Embryonic facial prominence (tissue), 1 donor: ENCODE measurements around the gene PADI4.

Experiments
- DNase-seq: peaks from one replicate; pipeline ENCODE4 v3.0.0-alpha.2; 2016; ENCODE audit errors: extremely low spot score

PADI4 gene

DNA sequence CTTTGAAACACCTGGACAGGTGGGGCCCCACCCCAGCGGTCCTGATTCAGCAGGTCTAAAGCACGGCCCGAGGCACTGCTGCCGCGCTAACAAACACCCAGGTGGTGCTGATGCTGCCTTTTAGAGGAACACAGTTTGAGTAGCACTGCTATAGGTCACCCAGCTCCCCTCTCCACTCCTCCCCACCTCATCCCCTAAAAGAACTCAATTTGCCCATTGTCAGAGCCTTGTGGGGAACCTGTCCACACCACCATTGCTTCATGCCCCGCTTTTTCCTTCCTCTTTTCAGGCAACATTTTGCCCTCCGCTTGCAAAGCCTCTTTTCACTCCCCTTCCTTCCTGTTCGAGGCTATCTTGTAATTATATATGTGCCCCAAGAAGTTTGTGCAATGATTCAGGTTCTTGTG, 26.2 kb upstream of the PADI4 start:
- no peak for DNase-seq

DNA sequence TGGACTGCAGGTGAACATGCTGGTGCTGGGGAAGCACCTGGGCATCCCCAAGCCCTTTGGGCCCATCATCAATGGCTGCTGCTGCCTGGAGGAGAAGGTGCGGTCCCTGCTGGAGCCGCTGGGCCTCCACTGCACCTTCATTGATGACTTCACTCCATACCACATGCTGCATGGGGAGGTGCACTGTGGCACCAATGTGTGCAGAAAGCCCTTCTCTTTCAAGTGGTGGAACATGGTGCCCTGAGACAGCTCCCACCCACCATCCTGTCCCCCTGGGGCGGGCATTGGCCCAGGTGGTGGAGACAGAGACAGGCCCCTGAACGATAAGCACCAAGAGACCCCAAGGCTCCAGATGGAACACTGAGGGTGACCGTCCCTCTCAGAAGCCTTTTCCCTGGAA, 25.2 kb upstream of the PADI4 start:
- DNase-seq, result no peak

DNA sequence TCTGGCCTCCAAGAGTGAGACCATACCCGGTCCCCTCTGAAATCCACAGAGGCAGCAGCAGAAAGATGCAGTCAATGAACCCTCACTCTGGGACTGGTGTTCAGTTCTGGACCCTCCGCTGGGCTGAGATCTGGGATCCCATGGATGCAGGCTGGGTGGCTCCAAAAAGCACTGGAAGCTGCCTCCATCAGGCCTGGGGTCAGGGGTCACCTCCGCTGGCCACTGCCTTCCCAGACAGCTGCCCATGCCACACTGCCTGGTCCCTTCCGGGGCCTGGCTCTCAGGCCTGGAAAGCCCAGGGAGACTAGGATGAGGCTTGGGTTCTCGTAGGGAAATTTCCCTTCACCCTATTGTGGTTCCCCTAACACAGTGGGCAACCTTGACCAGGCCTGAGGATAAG, 21.4 kb upstream of the PADI4 start:
- DNase-seq, result no peak

DNA sequence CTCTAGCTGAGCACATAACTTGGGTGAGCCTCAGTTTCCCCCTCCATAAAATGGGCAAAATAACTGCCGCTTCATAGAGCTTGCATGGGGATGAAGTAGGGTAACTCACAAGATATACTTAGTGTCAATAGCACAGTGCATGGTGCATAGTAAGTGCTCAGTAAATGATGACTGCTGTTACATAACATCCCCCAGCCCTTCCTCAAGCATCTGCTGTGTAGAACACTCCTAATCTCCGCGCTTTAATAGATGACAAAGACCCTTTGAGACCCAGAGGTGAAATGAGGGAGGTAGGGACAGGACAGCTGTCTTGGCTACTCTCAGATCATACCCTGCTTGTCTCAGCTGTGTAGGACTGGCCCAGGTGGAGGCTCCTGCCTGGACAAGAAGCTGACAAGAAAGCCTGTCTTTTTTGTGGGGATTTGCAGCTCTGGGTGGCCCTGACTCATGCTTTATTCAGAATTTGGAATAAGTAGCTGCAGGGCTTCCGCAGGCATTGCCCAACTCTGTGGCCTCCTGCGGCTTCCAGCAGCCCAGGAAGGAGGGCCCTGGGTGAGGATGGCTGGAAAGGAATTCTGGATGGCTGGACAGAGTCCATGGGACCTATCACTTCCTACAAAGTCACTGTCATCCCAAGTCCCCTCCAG, 20.7 kb upstream of the PADI4 start:
- DNase-seq, result no peak

DNA sequence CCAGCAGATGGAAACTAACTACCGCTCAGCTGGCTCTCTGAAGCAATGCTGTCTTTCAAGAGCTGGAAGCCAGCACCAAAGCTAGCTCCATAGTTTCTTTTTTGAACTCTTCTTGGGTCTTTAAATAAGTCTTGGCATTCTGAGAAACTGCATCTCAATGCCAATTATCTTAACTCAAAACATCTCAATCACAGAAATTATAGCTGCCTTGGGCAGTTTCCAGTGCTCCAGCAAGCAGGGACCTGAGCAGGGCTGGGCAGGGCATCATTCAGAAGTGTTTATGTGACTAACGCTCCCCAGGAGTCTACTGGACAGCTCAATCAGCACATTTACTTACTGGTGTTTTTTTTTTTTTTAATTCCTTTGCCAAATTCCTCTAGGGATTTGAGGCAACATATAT, 18.3 kb upstream of the PADI4 start:
- DNase-seq, result no peak

DNA sequence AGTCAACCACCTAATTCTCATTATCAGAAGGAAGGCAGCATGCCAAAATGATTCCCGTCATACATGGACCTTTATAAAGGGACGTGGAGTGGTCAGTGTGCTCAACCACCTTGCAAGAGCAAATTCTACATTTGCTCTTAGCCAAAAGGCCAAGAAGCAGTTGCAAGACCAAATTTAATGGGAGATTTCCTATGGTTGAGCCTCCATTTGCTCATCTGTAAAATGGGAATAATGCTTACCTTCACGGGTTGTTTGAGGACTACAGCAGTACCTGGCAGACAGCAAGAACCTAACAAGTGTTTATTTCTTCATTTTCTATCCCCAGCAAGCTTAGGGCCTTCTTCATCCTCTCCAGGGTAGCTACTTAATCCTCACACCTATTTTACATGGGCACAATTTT, 17.4 kb upstream of the PADI4 start:
- DNase-seq, result no peak

DNA sequence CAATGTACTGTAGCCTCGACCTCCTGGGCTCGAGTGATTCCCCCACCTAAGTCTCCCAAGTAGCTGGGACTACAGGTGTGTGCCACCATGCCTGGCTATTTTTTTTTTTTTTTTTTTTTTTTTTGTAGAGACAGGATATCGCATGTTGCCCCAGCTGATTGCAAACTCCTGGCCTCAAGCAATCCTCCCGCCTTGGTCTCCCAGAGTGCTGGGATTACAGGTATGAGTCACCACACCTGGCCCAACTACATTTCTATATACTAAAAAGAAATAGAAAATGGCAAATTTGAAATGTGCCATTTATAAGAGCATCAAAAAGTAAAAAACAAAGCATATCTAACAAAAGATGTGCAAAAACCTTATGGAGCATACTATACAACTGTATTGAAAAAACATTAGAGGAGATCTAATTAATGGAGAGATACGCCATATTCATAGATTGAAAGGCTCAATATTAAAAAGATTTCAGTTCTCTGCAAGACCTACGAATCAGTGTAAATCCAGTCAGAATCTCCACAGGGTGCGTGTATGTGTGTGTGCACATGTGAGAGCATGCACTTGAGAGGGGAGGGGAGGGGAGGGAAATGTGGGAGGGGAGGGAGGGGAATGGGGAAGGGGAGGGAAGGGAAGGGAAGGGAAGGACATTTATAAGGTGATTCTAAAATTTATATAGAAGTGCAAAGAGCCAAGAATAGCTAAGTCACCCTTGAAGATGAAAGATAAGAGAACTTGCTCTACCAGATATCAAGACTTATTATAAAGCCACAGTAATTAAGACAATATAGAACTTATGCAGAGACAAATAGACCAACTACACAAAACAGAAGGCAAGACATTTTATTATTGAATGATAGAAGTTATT, 15.5 kb upstream of the PADI4 start:
- no peak for DNase-seq

DNA sequence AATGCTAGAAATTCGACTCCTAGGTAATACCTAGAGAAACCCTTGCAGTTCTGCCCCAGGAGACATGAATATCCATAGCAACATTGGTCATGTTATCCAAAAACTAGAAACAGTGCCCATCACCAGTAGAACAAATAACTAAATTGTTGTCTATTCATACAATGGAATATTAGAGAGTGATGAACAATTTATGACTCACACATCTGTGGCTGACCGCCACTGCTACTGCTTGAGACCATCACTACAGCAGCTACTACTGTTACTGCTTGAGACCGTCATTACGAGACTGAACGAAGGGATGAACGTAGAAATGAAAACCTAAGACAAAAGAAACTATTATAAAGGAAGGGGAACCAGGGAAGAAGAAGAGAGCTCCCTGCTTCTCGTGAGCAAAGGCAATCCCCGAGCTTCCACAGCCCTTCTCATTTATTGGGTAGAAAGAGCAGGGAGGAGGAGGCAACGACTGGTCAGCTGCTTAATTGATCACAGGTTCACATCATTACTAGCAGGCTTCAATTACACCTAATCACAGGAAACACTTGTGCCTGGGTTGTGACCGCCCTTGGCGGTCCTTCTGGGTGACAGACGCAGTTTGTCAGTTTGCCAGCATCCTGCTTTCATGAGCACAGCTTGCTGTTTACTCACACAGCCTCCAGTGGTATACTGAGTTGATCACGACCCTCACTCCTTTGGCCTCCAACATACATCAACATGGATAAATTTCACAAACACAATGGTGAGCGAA, 14.1 kb upstream of the PADI4 start:
- DNase-seq, result no peak

DNA sequence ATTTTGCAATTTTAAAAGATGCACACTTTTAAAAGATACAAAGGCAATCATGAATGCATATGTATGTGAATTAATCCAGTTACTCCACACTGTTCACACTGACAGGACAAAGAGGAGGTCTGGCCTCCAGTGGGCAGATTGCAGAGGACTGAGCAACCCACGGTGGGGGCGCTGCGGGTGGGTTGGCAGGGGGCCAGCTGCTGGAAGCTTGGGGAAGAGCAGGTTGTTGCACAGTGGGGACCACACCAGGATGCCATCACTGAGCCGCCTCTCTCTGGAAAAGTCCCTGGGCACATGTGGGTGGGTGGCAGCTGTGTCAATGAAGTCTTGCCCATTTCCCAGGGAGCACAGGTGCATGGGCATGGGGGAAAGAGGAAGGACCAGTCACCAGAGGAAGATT, 12.7 kb upstream of the PADI4 start:
- no peak for DNase-seq

DNA sequence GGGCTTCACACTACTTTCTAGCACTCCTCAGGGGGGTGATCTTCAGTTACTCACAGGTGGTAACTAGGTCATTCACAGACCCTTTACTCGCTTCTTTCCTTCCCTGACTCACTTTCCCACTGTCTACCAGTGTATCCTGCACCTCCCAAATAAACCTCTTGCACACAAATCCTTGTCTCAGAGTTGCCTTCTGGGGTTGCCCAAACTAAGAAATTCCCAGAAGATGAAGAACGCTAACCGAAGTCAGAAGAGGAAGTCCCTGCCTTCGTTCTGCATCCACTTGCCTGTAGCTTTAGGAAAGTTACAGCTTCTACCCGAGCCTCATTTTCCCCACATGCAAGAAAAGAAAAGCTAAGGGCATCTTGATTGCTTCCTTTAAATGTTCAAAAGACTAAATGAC, 11.9 kb upstream of the PADI4 start:
- no peak for DNase-seq

DNA sequence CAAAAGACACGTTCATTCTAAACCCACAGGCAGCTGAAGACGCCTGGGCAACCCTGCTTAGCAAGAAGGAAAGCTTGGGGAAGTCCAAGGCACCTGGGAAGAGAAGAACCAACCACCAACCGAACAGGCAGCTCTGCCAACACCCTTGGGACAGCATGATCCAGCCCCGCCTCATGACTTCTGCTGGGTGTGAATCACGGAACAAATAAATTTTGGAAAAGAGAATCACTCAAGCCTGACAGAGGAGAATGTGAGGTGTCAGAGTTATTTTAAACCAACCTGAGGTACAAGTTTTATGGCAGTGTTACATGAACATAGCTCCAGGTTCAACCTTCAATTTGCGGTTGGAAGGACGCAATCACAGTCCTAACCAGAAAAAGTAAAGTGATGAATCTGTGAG, 10.0 kb upstream of the PADI4 start:
- no peak for DNase-seq

DNA sequence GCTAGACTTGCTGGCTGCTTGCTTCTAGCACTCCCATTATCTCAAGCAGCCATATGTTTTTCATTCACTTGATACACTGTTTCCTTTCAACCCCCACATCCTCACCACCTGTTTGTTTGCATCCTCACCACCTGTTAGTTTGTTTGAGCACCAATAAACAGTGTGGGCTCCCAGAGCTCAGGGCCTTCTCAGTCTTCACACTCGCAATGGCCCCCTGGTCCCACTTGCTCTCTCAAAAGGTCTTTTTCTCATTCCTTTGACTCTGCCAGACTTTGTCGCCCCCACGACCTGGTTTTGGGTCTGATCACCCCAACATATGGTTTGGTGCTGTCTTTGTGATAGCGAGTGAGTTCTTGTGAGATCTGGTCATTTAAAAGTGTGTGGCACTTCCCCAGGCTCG, 6.2 kb upstream of the PADI4 start:
- DNase-seq, result no peak

DNA sequence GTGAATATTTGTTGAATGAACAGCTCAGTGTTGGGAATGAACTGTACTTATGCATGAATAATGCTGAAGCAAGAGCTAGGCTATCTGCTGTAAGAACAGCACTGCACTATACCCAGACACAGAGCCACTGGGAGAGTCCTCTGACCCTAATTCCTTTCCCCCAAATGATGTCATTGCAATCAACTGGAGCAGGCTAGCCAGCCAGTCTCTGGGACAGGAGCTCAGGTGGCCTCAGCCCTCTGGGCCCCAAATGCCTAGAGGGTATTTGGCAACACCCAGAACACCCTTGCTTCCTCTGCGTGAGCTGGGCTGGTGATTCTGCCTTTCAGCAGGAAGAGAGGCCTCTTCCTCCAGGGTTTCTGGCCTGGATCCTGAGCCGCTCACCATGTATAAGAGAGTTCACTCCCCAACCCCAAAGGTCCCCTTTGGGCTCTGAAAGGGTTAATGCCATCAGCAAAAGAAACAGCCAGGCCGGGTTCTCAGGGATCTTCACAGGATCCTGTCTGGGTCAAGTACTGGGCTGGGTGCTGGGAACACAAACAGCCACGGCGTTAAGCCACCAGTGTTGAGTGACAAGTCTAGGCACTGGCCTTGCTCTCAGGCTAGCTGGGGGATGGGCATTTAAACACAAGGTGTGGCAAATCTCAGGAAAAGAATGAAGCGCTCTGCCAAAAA, 3.7 kb upstream of the PADI4 start:
- no peak for DNase-seq

DNA sequence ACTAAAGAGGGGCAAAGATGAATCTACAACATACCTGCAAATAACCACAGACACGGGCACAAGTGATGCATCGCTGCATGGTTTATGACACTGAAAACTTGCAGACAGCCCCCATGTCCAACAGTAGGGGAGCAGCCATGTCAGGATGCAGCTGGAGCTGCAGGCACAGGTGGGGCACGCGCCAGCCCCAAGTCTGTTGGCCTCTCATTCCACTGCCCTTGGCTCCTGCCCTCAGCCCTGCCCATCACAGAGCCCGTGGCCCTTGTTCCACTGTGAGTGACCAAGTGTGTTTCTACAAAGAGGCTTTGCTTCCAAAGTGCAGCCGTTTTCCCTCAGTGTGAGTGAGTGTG, 3.2 kb upstream of the PADI4 start:
- DNase-seq, result no peak

DNA sequence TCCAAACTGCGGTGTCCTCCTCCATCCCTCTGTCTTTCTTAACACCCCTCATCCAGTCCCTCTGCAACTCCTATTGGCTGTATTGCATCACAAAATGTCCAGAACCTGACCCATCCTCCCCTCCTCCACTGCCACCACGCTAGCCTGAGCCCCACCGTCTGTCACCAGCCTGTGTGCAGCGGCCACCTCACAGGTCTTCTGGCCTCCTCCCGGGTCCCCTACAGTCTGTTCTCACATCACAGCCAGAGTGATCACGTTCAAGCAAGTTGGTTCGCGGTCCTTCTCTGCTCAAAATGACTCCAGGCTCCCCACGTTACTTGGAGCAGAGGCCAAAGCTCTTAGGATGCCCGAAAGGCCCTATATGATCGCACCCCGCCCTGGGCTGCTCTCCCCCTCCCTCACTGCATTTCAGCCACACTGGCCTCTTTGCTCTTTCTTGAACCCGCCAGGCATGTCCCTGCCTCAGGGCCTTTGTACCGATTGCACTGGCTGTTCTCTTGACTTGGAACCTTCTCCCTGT, 2.4 kb upstream of the PADI4 start:
- no peak for DNase-seq

DNA sequence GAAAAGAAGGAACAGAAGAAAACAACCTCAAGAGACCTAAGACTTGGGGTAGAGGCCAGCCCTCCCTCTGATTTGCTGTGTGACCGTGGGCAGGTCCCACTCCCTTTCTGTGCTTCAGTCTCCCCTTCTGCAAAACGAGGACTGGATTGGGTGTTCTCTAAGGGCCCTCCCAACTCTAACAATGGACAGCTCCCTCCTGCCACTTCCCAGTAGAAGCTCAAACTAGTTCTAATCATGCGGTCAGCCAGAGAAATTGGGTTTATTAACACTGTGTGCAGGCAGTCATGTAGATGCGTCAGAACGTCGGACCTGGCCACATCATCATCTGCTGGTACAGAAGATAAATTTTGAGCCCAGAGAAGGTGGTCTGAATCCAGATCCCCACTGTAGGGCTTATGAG, 1.6 kb upstream of the PADI4 start:
- no peak for DNase-seq

DNA sequence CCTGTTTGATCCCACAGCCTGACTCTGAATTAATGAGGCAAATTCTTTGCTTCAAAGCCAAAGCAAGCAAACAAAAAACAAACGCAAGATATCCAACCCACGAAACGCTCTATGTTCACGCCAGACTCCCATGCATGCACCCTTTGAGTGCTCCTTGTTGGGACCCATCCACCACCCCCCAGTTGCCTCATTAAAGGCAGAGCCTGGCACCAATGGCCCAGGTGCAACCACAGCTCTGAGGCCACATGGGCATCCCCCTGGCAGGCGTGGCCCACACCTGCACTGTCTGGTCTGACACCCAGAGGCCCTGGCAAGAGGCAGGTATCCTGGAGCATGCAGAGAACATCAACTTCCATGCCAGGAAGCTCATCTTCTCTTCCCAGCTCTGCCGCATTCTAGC, 1.1 kb upstream of the PADI4 start:
- DNase-seq, result no peak

DNA sequence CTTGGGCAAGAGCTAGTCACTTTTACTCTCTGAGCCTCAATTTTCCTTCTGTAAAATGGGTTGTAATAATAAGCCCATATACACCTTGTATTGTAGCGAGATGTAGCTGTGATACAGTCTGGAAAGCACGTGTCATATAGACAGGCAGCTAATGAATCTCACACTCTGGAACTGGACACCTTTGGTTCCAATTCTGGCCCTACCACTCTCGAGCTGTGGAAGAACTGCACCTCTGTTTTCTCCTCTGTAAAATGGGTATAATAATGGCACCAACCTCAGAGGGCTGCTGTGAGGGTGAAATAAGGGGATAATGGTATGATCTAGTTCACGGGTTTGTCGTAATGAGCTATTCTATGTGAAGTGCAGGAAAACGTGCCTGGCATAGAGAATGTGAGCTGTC, 668 bp upstream of the PADI4 start:
- DNase-seq, result no peak

DNA sequence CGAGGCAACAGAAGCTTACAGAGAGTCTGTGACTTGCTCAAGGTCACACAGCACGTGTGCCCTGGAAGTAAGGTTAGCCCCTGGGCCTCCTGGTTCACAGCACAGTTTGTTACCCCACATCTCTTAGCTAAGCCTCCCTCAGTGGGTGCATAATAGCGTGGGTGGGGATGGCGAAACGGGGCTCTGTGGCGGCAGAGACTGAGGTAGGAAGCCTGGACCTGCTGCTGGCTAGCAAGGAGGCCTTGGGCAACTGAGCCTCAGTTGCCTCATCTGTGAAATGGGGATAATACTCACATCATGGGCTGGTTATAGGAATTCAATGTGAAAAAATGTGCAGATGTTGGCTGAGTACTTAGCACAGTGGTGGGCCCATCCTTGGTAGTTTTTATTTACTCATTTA, 596 bp downstream of the PADI4 start:
- DNase-seq, result no peak

DNA sequence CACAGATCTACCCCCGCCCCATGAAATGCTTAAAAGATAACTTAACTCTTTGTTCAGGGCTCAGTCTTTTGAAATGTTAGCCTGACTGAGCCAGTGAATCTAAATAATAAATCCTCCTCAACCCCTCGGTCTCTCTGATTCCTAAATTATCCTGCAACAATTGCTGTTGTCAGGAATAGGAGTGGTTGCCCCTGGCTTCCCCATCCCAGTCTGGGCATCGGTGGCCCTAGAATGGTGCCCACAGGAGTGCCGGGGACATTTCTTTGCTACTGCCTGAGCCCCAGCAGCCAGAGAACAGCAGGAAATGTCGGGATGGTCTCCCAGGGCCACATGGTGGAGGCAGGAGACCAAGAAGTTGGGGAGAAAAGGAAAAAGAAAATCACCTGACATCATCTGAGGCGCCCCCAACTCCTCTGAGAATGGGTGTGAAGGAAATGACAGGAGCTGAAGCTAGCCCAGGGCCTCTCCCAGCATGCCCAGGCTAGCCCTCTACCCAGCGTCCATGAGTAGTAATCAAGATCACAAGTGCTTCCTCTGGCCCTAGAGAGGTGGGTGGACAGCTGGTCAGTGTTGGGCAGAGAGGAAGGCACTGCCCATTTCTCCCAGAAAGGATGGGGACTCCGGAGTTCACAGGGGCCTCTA, 1.6 kb downstream of the PADI4 start:
- DNase-seq, result no peak

DNA sequence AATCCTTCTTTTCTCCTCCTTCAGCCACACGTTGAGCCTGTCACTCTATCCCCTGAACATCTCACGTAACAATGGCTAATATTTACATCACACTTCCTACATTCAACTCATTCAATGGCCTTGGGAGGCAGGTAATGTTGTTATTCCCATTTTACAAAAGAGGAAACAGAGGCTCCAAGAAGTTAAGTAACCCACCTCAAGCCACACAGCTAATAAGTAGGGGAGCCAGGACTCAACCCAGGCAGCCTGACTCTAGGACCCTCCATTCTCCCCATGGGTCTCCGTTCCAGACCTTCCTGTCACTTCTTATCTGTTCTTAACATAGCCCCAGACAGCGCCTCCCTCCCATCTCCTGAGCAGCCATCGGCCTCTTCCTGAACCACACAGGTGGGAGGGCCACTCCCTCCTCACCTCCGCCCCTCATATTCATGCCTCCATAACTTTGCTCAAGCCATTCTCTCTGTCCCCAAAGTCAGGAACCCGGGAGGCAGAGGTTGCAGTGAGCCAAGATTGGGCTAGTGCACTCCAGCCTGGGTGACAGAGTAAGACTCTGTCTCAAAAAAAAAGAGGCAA, 2.2 kb downstream of the PADI4 start:
- DNase-seq, result no peak
